HepG2 (cell line): Measurements from ENCODE around the gene UAP1L1. TPM values are rescaled to one million over a fixed set of nuclear protein-coding genes. Genes with fewer than 3 reads are reported as not detected.

ENCODE experiments used
- ATAC-seq: fragments of 200-7000 bp; cut with Tn5 transposase; 3 replicates; pipeline ENCODE4 v1.9.1; 2020; ENCODE audit warnings: mild to moderate bottlenecking, moderate library complexity
- BruUV-seq: library from RNA; stranded (reverse); fragments of 400-500 nt; replicated peaks from 2 replicates; lab custom pipeline; 2021; lab: Mats Ljungman, UMichigan
- CTCF ChIA-PET: fragments of 300-600 bp; formaldehyde crosslinking; extraction: SDS; loops from one replicate; lab custom pipeline; 2021; ENCODE audit warnings: low total read pairs, inconsistent platforms, low intra/inter-chr PET ratio; lab: Yijun Ruan, JAX
- POLR2A ChIA-PET: fragments of 350-600 bp; sonication (Branson Sonifier 250); formaldehyde crosslinking; loops from one replicate; lab custom pipeline; 2020; ENCODE audit warnings: antibody characterized with exemption, inconsistent platforms; lab: Yijun Ruan, JAX
- DNase-seq: peaks from one replicate; pipeline ENCODE4 v3.0.0-alpha.2; 2015; ENCODE audit warnings: low spot score
- FAIRE-seq: peaks from 3 replicates; lab custom pipeline; 2011; peaks lifted over from hg19 to GRCh38; lab: Jason Lieb, UNC
- H2AFZ ChIP-seq: one replicate; pipeline ENCODE4 v1.6.1; 2011; ENCODE audit warnings: low read length, inconsistent platforms
- H3K27ac ChIP-seq: fragments of 300-600 bp; 3 replicates; pipeline ENCODE4 v1.8.0; 2011; ENCODE audit warnings: mixed run types, mild to moderate bottlenecking, mixed read lengths, low read length, inconsistent platforms; ENCODE audit not compliant: insufficient read depth; ENCODE audit errors: extremely low read length
- H3K27me3 ChIP-seq, 2 experiments: fragments of 200-600 bp in 1 of 2; 2 replicates in 1 of 2; 3 replicates in 1 of 2; pipeline versions ENCODE4 v1.6.0 to v1.8.0; 2011; ENCODE audit warnings: low read length in 2 of 2, mild to moderate bottlenecking in 2 of 2, moderate library complexity in 2 of 2, inconsistent platforms in 1 of 2; ENCODE audit not compliant: insufficient read depth in 2 of 2, control insufficient read depth in 1 of 2
- H3K36me3 ChIP-seq, 2 experiments: fragments of 200-600 bp in 1 of 2; replicated peaks in 1 of 2; 2 replicates in 1 of 2; 3 replicates in 1 of 2; pipeline versions ENCODE4 v1.5.1 to v1.8.0; 2011; ENCODE audit warnings: low read length in 2 of 2, inconsistent platforms in 1 of 2; ENCODE audit not compliant: insufficient read depth in 2 of 2, control insufficient read depth in 1 of 2
- H3K4me1 ChIP-seq: 2 replicates; pipeline ENCODE4 v1.5.1; 2012; ENCODE audit warnings: low read length, inconsistent platforms; ENCODE audit not compliant: insufficient read depth
- H3K4me2 ChIP-seq: 2 replicates; pipeline ENCODE4 v1.6.0; 2011; ENCODE audit warnings: low read depth, low read length, inconsistent platforms
- H3K4me3 ChIP-seq, 3 experiments: fragments of 200-600 bp in 1 of 3; sonication (generic), shearing (Covaris generic) in 1 of 3; replicated peaks in 1 of 3; 2 replicates each; pipeline ENCODE4 v1.5.1; 2011 to 2016; ENCODE audit warnings: low read length in 3 of 3, inconsistent platforms in 2 of 3, low read depth in 2 of 3, mild to moderate bottlenecking in 2 of 3, control low read depth in 1 of 3, mixed read lengths in 1 of 3; ENCODE audit not compliant: insufficient read depth in 1 of 3
- H3K79me2 ChIP-seq: one replicate; pipeline ENCODE4 v1.6.1; 2011; ENCODE audit warnings: low read length, inconsistent platforms; ENCODE audit not compliant: insufficient read depth
- H3K9ac ChIP-seq: 2 replicates; pipeline ENCODE4 v1.6.0; 2011; ENCODE audit warnings: mild to moderate bottlenecking, low read depth, low read length, inconsistent platforms; ENCODE audit not compliant: insufficient read depth
- H3K9me3 ChIP-seq: 2 replicates; pipeline ENCODE4 v1.5.1; 2012; ENCODE audit warnings: mild to moderate bottlenecking, low read length
- H4K20me1 ChIP-seq: 2 replicates; pipeline ENCODE4 v1.6.0; 2011; ENCODE audit warnings: inconsistent platforms, mild to moderate bottlenecking, low read length, moderate library complexity; ENCODE audit not compliant: insufficient read depth
- CCDC6 ChIP-seq: sonication (generic); formaldehyde crosslinking; IDR thresholded peaks from 2 replicates; pipeline ENCODE4 v1.8.1; 2022; ENCODE audit warnings: mild to moderate bottlenecking, missing genetic modification reagents, moderate library complexity
- ELF3 ChIP-seq: IDR thresholded peaks from 2 replicates; pipeline ENCODE4 v1.6.1; 2016; ENCODE audit warnings: missing genetic modification reagents, missing compliant biosample characterization
- ERF ChIP-seq: IDR thresholded peaks from 2 replicates; pipeline ENCODE4 v1.6.1; 2018; ENCODE audit warnings: missing biosample characterization, missing genetic modification reagents
- MAFG ChIP-seq: sonication (generic); formaldehyde crosslinking; IDR thresholded peaks from 2 replicates; pipeline ENCODE4 v1.5.1; 2020; ENCODE audit warnings: mild to moderate bottlenecking, missing genetic modification reagents
- MYNN ChIP-seq: sonication (generic); formaldehyde crosslinking; IDR thresholded peaks from 2 replicates; pipeline ENCODE4 v1.4.0; 2020; ENCODE audit warnings: mild to moderate bottlenecking, low read depth, missing genetic modification reagents
- NBN ChIP-seq: fragments of 450-650 bp; conservative IDR thresholded peaks from 2 replicates; pipeline ENCODE4 v1.6.1; 2017
- PRMT3 ChIP-seq: sonication (generic); formaldehyde crosslinking; IDR thresholded peaks from 2 replicates; pipeline ENCODE4 v1.8.1; 2022; ENCODE audit warnings: low read depth, mild to moderate bottlenecking, moderate library complexity, missing genetic modification reagents, borderline replicate concordance
- SMARCC2 ChIP-seq: fragments of 450-650 bp; IDR thresholded peaks from 2 replicates; pipeline ENCODE4 v1.6.1; 2017; ENCODE audit warnings: antibody characterized with exemption, mild to moderate bottlenecking
- SP1 ChIP-seq, 2 experiments: fragments of 450-650 bp in 1 of 2; sonication (generic) in 1 of 2; formaldehyde crosslinking in 1 of 2; IDR thresholded peaks; 2 replicates each; pipeline versions ENCODE4 v1.4.0 to v1.6.1; 2016 to 2020; ENCODE audit warnings: missing genetic modification reagents in 1 of 2
- ZNF207 ChIP-seq: fragments of 450-650 bp; IDR thresholded peaks from 2 replicates; pipeline ENCODE4 v1.6.1; 2016; ENCODE audit warnings: antibody characterized with exemption, borderline replicate concordance
- ZNF234 ChIP-seq: sonication (generic); formaldehyde crosslinking; conservative IDR thresholded peaks from 2 replicates; pipeline ENCODE4 v1.5.1; 2020; ENCODE audit warnings: mild to moderate bottlenecking, missing genetic modification reagents
- ZNF260 ChIP-seq: sonication (generic); formaldehyde crosslinking; IDR thresholded peaks from 2 replicates; pipeline ENCODE4 v1.4.0; 2020; ENCODE audit warnings: missing genetic modification reagents, low read depth, mild to moderate bottlenecking, borderline replicate concordance
- ZNF607 ChIP-seq: sonication (generic); formaldehyde crosslinking; IDR thresholded peaks from 2 replicates; pipeline ENCODE4 v1.5.1; 2020; ENCODE audit warnings: missing genetic modification reagents, mild to moderate bottlenecking, borderline replicate concordance
- ZNF773 ChIP-seq: sonication (generic); formaldehyde crosslinking; IDR thresholded peaks from 2 replicates; pipeline ENCODE4 v1.4.0; 2020; ENCODE audit warnings: missing genetic modification reagents, borderline replicate concordance
- WGBS: methylation state at CpG from one replicate; pipeline ENCODE4 v1.1.6; 2017; ENCODE audit warnings: low lambda C conversion rate; 5-methylcytosine and 5-hydroxymethylcytosine counted together
- in situ Hi-C: cut with HindIII; loops from 2 replicates; pipeline ENCODE4 v1.10.0; 2017; ENCODE audit warnings: low pct_unique_long_range_greater_than_20kb; ENCODE audit not compliant: extremely low pct_ligation_motif_present
- intact Hi-C: fragments of 100-400 bp; cut with micrococcal nuclease; formaldehyde crosslinking; loops from one replicate; pipeline ENCODE4 v1.10.0; 2022; ENCODE audit not compliant: unreplicated experiment
- polyA plus RNA-seq, 8 experiments: library from polyadenylated mRNA; depleted of rRNA in 3 of 8; stranded (reverse) in 7 of 8; unstranded in 1 of 8; fragments of >200 nt; fragmentation: Illumina TruSeq in 4 of 8; extraction: Trizol in 4 of 8; gene quantifications; 2 replicates each; pipeline versions ENCODE4 v1.2.1 to v1.2.3, GENCODE V29; 2011 to 2016; ENCODE audit warnings: low read depth in 4 of 8, missing spikeins in 1 of 8, mixed read lengths in 1 of 8; ENCODE audit not compliant: insufficient read depth in 1 of 8
- total RNA-seq, 5 experiments: library from RNA; depleted of rRNA; stranded (reverse); fragments of >200 nt; fragmentation: Illumina TruSeq; extraction: Trizol; gene quantifications; 2 replicates each; pipeline ENCODE4 v1.2.3, GENCODE V29; 2016; ENCODE audit warnings: low read depth in 1 of 5
- TF ChIP-seq, protein P1 (sequence below): sonication (generic); formaldehyde crosslinking; IDR thresholded peaks from 2 replicates; pipeline ENCODE4 v1.5.0; 2020; ENCODE audit warnings: mild to moderate bottlenecking, missing genetic modification reagents
- TF ChIP-seq, protein P2 (sequence below): sonication (generic); formaldehyde crosslinking; IDR thresholded peaks from 2 replicates; pipeline ENCODE4 v1.5.0; 2020; ENCODE audit warnings: missing genetic modification reagents
- TF ChIP-seq, protein P3 (sequence below): fragments of 450-650 bp; IDR thresholded peaks from 2 replicates; pipeline ENCODE4 v1.6.1; 2016

The UAP1L1 gene
- total and polyA plus RNA-seq, 2 of the 13 experiments (the other 11 are each of a cell fraction or from before 2014, with no cell fraction given), result 5.4 to 6.4 TPM

GRCh38 chr9:137064027-137064879 lies 13.1 kb upstream of the UAP1L1 start:
- Histone ChIP-seq H3K9me3 (no peaks in the 10 kb centered on the region), H3K4me3 (no peak overlapping the region), H3K36me3 (peaks cover 3 to 16% of the 10 kb centered on the region in 2 experiments; a peak in 2 of 5 replicates), H3K27me3 (no peaks in the 10 kb centered on the region; a peak in 1 of 5 replicates), H4K20me1 (peaks cover 3% of the 10 kb centered on the region; the same call in 1 of the 2 replicates), H3K9ac (no peak overlapping the region), H3K27ac (no peak overlapping the region), H3K79me2 (peaks cover 8% of the 10 kb centered on the region), H2AFZ (no peak overlapping the region), H3K4me2 (no peak overlapping the region), H3K4me1 (peaks cover 25% of the 10 kb centered on the region)
- FAIRE-seq, result peak; percentile 4
- intact Hi-C loops, result no loop called here
- CTCF ChIA-PET, result interaction anchor here (1.0 to 1.3 kb wide), 3 partner anchors 10 to 18 kb away, joined by 3 to 16 read pairs (median 11); partner anchors contain the start of genes ENTPD2 and NPDC1
- peak; percentile 41 for DNase-seq
- POLR2A ChIA-PET, result interaction anchor here (1.0 to 1.1 kb wide), 3 partner anchors 9 to 22 kb away, joined by 3 to 15 read pairs (median 6); partner anchors contain the start of genes ENTPD2 and MAN1B1
- in situ Hi-C loops, result no loop called here
- ATAC-seq, result peak; percentile 33
- WGBS, result 96% methylated on average over 17 of the region's 55 CpGs
- BruUV-seq, result no TSS peak
- TF ChIP-seq SP1 (IDR thresholded peaks at IDR 0.05) (no peak), SP1 (CRISPR knock-in tag; IDR thresholded peaks at IDR 0.05) (no peak), PRMT3 (CRISPR knock-in tag) (no peak), ZNF260 (no peak), ZNF607 (CRISPR knock-in tag) (no peak), ERF (CRISPR knock-in tag) (peak; percentile 51; the same call in 1 of the 2 replicates), CCDC6 (CRISPR knock-in tag) (no peak), ZNF207 (no peak), MAFG (CRISPR knock-in tag) (no peak), NBN (no peak), ELF3 (CRISPR knock-in tag) (peak; percentile 54; the same call in 1 of the 2 replicates), SMARCC2 (no peak), ZNF234 (CRISPR knock-in tag) (0 out of 2 replicates have a peak, but pooled peaks have one; percentile 53), ZNF773 (CRISPR knock-in tag) (no peak), MYNN (CRISPR knock-in tag) (no peak)
- TF ChIP-seq, protein P1, sequence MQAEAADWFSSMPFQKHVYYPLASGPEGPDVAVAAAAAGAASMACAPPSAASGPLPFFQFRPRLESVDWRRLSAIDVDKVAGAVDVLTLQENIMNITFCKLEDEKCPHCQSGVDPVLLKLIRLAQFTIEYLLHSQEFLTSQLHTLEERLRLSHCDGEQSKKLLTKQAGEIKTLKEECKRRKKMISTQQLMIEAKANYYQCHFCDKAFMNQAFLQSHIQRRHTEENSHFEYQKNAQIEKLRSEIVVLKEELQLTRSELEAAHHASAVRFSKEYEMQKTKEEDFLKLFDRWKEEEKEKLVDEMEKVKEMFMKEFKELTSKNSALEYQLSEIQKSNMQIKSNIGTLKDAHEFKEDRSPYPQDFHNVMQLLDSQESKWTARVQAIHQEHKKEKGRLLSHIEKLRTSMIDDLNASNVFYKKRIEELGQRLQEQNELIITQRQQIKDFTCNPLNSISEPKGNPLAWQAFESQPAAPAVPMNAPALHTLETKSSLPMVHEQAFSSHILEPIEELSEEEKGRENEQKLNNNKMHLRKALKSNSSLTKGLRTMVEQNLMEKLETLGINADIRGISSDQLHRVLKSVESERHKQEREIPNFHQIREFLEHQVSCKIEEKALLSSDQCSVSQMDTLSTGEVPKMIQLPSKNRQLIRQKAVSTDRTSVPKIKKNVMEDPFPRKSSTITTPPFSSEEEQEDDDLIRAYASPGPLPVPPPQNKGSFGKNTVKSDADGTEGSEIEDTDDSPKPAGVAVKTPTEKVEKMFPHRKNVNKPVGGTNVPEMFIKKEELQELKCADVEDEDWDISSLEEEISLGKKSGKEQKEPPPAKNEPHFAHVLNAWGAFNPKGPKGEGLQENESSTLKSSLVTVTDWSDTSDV (CRISPR knock-in tag), result 0 out of 2 replicates have a peak, but pooled peaks have one; percentile 72
- TF ChIP-seq, protein P2, sequence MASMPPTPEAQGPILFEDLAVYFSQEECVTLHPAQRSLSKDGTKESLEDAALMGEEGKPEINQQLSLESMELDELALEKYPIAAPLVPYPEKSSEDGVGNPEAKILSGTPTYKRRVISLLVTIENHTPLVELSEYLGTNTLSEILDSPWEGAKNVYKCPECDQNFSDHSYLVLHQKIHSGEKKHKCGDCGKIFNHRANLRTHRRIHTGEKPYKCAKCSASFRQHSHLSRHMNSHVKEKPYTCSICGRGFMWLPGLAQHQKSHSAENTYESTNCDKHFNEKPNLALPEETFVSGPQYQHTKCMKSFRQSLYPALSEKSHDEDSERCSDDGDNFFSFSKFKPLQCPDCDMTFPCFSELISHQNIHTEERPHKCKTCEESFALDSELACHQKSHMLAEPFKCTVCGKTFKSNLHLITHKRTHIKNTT, result no peak
- TF ChIP-seq, protein P3, sequence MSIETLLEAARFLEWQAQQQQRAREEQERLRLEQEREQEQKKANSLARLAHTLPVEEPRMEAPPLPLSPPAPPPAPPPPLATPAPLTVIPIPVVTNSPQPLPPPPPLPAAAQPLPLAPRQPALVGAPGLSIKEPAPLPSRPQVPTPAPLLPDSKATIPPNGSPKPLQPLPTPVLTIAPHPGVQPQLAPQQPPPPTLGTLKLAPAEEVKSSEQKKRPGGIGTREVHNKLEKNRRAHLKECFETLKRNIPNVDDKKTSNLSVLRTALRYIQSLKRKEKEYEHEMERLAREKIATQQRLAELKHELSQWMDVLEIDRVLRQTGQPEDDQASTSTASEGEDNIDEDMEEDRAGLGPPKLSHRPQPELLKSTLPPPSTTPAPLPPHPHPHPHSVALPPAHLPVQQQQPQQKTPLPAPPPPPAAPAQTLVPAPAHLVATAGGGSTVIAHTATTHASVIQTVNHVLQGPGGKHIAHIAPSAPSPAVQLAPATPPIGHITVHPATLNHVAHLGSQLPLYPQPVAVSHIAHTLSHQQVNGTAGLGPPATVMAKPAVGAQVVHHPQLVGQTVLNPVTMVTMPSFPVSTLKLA, result no peak
